IMR-90 (cell line): Measurements from ENCODE around the gene KCNMA1. TPM values are rescaled to one million over a fixed set of nuclear protein-coding genes. Genes with fewer than 3 reads are reported as not detected.
A peak's percentile ranks its signal among the peaks of the same experiment; 100 is the strongest.

Experiments
- ATAC-seq: fragments of 200-7000 bp; cut with Tn5 transposase; 2 replicates; pipeline ENCODE4 v1.9.1; 2020; ENCODE audit warnings: low read depth, mild to moderate bottlenecking, moderate library complexity
- BruUV-seq: library from RNA; stranded (reverse); fragments of 400-500 nt; replicated peaks from 2 replicates; lab custom pipeline; 2021; lab: Mats Ljungman, UMichigan
- CTCF ChIA-PET: fragments of 300-600 bp; formaldehyde crosslinking; extraction: SDS; loops from one replicate; lab custom pipeline; 2021; ENCODE audit warnings: antibody characterized with exemption; lab: Yijun Ruan, JAX
- POLR2A ChIA-PET: fragments of 300-600 bp; sonication (Branson Sonifier 250); formaldehyde crosslinking; loops from one replicate; lab custom pipeline; 2022; ENCODE audit warnings: antibody characterized with exemption; ENCODE audit not compliant: unreplicated experiment; lab: Charles Lee
- DNase-seq: peaks from one replicate; pipeline ENCODE4 v3.0.0; 2013
- H2AFZ ChIP-seq: replicated peaks from 2 replicates; pipeline ENCODE3; 2013; ENCODE audit warnings: low read length, mild to moderate bottlenecking; ENCODE audit not compliant: poor library complexity
- H2AK5ac ChIP-seq: 2 replicates; pipeline ENCODE4 v1.6.1; 2013; ENCODE audit warnings: low read depth, low read length, inconsistent platforms
- H2AK9ac ChIP-seq: replicated peaks from 2 replicates; pipeline ENCODE3; 2013; ENCODE audit warnings: mild to moderate bottlenecking, low read depth, low read length, moderate library complexity; ENCODE audit not compliant: poor library complexity
- H2BK120ac ChIP-seq: 2 replicates; pipeline ENCODE4 v1.6.1; 2013; ENCODE audit warnings: low read depth, low read length, inconsistent platforms
- H2BK15ac ChIP-seq: 3 replicates; pipeline ENCODE4 v1.6.1; 2013; ENCODE audit warnings: low read depth, low read length, inconsistent platforms
- H2BK20ac ChIP-seq: 2 replicates; pipeline ENCODE4 v1.6.1; 2013; ENCODE audit warnings: low read depth, mild to moderate bottlenecking, inconsistent platforms, low read length, moderate library complexity
- H2BK5ac ChIP-seq: 2 replicates; pipeline ENCODE4 v1.6.1; 2013; ENCODE audit warnings: mild to moderate bottlenecking, low read depth, low read length, inconsistent platforms; ENCODE audit not compliant: poor library complexity, severe bottlenecking
- H3K14ac ChIP-seq: replicated peaks from 2 replicates; pipeline ENCODE4 v1.6.1; 2013; ENCODE audit warnings: low read depth, low read length, inconsistent platforms
- H3K18ac ChIP-seq: 2 replicates; pipeline ENCODE4 v1.6.1; 2013; ENCODE audit warnings: low read depth, low read length, control low read depth
- H3K23ac ChIP-seq: 2 replicates; pipeline ENCODE4 v1.6.1; 2013; ENCODE audit warnings: low read depth, low read length, inconsistent platforms
- H3K27ac ChIP-seq: 2 replicates; pipeline ENCODE4 v1.5.1; 2013; ENCODE audit warnings: mild to moderate bottlenecking, control low read depth, low read length; ENCODE audit not compliant: insufficient read depth
- H3K27me3 ChIP-seq: 2 replicates; pipeline ENCODE4 v1.6.1; 2013; ENCODE audit warnings: low read length; ENCODE audit not compliant: control insufficient read depth, insufficient read depth
- H3K36me3 ChIP-seq: 2 replicates; pipeline ENCODE4 v1.6.1; 2013; ENCODE audit warnings: low read length, mixed read lengths; ENCODE audit not compliant: control insufficient read depth, insufficient read depth
- H3K4ac ChIP-seq: 2 replicates; pipeline ENCODE4 v1.6.1; 2013; ENCODE audit warnings: low read depth, low read length, inconsistent platforms
- H3K4me1 ChIP-seq: 2 replicates; pipeline ENCODE4 v1.6.1; 2013; ENCODE audit warnings: low read length, mixed read lengths; ENCODE audit not compliant: control insufficient read depth, insufficient read depth
- H3K4me2 ChIP-seq: 2 replicates; pipeline ENCODE4 v1.6.1; 2013; ENCODE audit warnings: low read depth, mild to moderate bottlenecking, control low read depth, low read length, moderate library complexity
- H3K4me3 ChIP-seq: 2 replicates; pipeline ENCODE4 v1.5.1; 2013; ENCODE audit warnings: low read depth, mild to moderate bottlenecking, control low read depth, low read length, moderate library complexity; ENCODE audit not compliant: insufficient read depth
- H3K56ac ChIP-seq: 2 replicates; pipeline ENCODE4 v1.6.1; 2013; ENCODE audit warnings: low read length, inconsistent platforms; ENCODE audit not compliant: insufficient read depth; ENCODE audit errors: extremely low read depth
- H3K79me1 ChIP-seq, 2 experiments: 2 replicates each; pipeline ENCODE4 v1.6.1; 2013; ENCODE audit warnings: low read length in 2 of 2, inconsistent platforms in 1 of 2, low read depth in 1 of 2
- H3K9ac ChIP-seq: 2 replicates; pipeline ENCODE4 v1.6.1; 2013; ENCODE audit warnings: low read depth, low read length, control low read depth
- H3K9me1 ChIP-seq: 2 replicates; pipeline ENCODE4 v1.6.1; 2013; ENCODE audit warnings: low read length, inconsistent platforms; ENCODE audit not compliant: insufficient read depth
- H3K9me3 ChIP-seq: 2 replicates; pipeline ENCODE4 v1.6.1; 2013; ENCODE audit warnings: low read length; ENCODE audit not compliant: control insufficient read depth, insufficient read depth
- H4K20me1 ChIP-seq: 2 replicates; pipeline ENCODE4 v1.6.1; 2013; ENCODE audit warnings: low read length, inconsistent platforms; ENCODE audit not compliant: insufficient read depth
- H4K5ac ChIP-seq: 2 replicates; pipeline ENCODE4 v1.6.1; 2013; ENCODE audit warnings: mild to moderate bottlenecking, low read depth, low read length, control low read depth
- H4K8ac ChIP-seq, 2 experiments: 2 replicates each; pipeline ENCODE4 v1.6.1; 2013; ENCODE audit warnings: low read depth in 2 of 2, low read length in 2 of 2, control low read depth in 1 of 2, inconsistent platforms in 1 of 2
- H4K91ac ChIP-seq: 2 replicates; pipeline ENCODE4 v1.6.1; 2013; ENCODE audit warnings: low read depth, low read length, inconsistent platforms; ENCODE audit not compliant: insufficient read depth
- CEBPB ChIP-seq: IDR thresholded peaks from 2 replicates; pipeline ENCODE4 v1.6.1; 2012; ENCODE audit warnings: low read depth, low read length, improper control_type of control experiment
- MAFK ChIP-seq: IDR thresholded peaks from 2 replicates; pipeline ENCODE4 v1.6.1; 2012; ENCODE audit warnings: low read depth, low read length, improper control_type of control experiment
- RAD21 ChIP-seq: IDR thresholded peaks from 2 replicates; pipeline ENCODE4 v1.6.1; 2012; ENCODE audit warnings: low read length, improper control_type of control experiment
- SMC3 ChIP-seq: fragments of 150-350 bp; IDR thresholded peaks from 2 replicates; pipeline ENCODE4 v1.6.1; 2016; ENCODE audit warnings: low read depth, mild to moderate bottlenecking, antibody characterized with exemption, low read length, moderate library complexity
- WGBS, 2 experiments: methylation state at CpG; one replicate each; pipeline versions ENCODE4 v1.1.5 to v1.1.7; 2013; ENCODE audit warnings: missing lambda C conversion rate in 2 of 2; ENCODE audit not compliant: insufficient read length in 1 of 2; ENCODE audit errors: extremely low coverage in 2 of 2; 5-methylcytosine and 5-hydroxymethylcytosine counted together
- dilution Hi-C: fragments of 300-500 bp; cut with HindIII; formaldehyde crosslinking; loops from one replicate; pipeline ENCODE4 v1.14.3; 2018; ENCODE audit warnings: low sequenced_read_pairs; ENCODE audit not compliant: unreplicated experiment
- in situ Hi-C: fragments of 300-500 bp; cut with MboI; formaldehyde crosslinking; loops from 3 replicates; pipeline ENCODE4 v1.14.3; 2019; ENCODE audit warnings: low sequenced_read_pairs, inconsistent platforms, mixed read lengths
- intact Hi-C: fragments of 100-400 bp; cut with micrococcal nuclease; formaldehyde crosslinking; loops from 2 replicates; pipeline ENCODE4 v1.10.0; 2022
- polyA plus RNA-seq, 3 experiments: library from polyadenylated mRNA; depleted of rRNA; stranded (reverse); fragments of >200 nt; gene quantifications; 2 replicates each; pipeline ENCODE4 v1.2.3, GENCODE V29; 2012; ENCODE audit warnings: low replicate concordance in 1 of 3
- total RNA-seq: library from RNA; depleted of rRNA; stranded (reverse); fragments of >200 nt; gene quantifications from 2 replicates; pipeline ENCODE4 v1.2.3, GENCODE V29; 2012

KCNMA1 gene
- total and polyA plus RNA-seq, 2 of the 4 experiments (the other 2 are of a cell fraction), result 25.6 to 29.6 TPM

- Histone ChIP-seq H3K23ac (no peak overlapping the region), H4K5ac (no peak overlapping the region), H3K14ac (no peak overlapping the region), H2AK5ac (no peak overlapping the region), H3K4me3 (no peak overlapping the region), H3K18ac (no peak overlapping the region), H4K91ac (no peak overlapping the region), H3K9me1 (peaks cover 6% of the 10 kb centered on the region; the same call in 1 of the 2 replicates), H3K27ac (no peak overlapping the region), H2BK15ac (no peak overlapping the region; the same call in 2 of the 3 replicates), H3K79me1 (peaks cover 0 to 40% of the 10 kb centered on the region in 2 experiments; a peak in 2 of 4 replicates), H3K9me3 (no peaks in the 10 kb centered on the region), H3K4me2 (no peak overlapping the region), H2BK20ac (no peak overlapping the region), H3K27me3 (peaks cover 16% of the 10 kb centered on the region), H3K9ac (no peak overlapping the region), H3K56ac (no peak overlapping the region), H4K8ac (no peak overlapping the region), H3K4ac (no peak overlapping the region), H4K20me1 (no peaks in the 10 kb centered on the region), H2AK9ac (no peak overlapping the region), H2AFZ (no peak overlapping the region), H3K4me1 (peaks cover 6% of the 10 kb centered on the region), H2BK120ac (no peak overlapping the region), H3K36me3 (no peaks in the 10 kb centered on the region), H2BK5ac (no peak overlapping the region)
- WGBS, 2 experiments, result no CpG with 5 or more reads among the region's 4 CpGs
- in situ Hi-C loops (no loop called here), dilution Hi-C loops (no loop called here), intact Hi-C loops (loop anchor here (5.0 kb wide), 1 partner anchor 128 kb away; no protein-coding TSS in a partner anchor)
- DNase-seq, result no peak
- CTCF ChIA-PET, result interaction anchor here (1.9 kb wide), 1 partner anchor 469 kb away, joined by 7 read pairs; no protein-coding TSS in a partner anchor
- no peak for ATAC-seq
- TF ChIP-seq CEBPB, result no peak
- peak; percentile 64 for TF ChIP-seq MAFK
- TF ChIP-seq SMC3, result no peak
- no peak for TF ChIP-seq RAD21
- POLR2A ChIA-PET, result no interaction called here
- BruUV-seq, result no TSS peak
Measured at GRCh38 chr10:77634939-77635338, 2.7 kb downstream of the KCNMA1 start.
